Hepatocyte (in vitro differentiated cells): ENCODE measurements around the gene BPIFB2.

Experiments used
- EZH2 ChIP-seq: fragments of 200-600 bp; sonication (generic); IDR thresholded peaks from 2 replicates; pipeline ENCODE4 v1.6.1; 2016; ENCODE audit warnings: antibody characterized with exemption, mild to moderate bottlenecking, borderline replicate concordance
- EZH2phosphoT487 ChIP-seq: fragments of 200-600 bp; sonication (generic); IDR thresholded peaks from one replicate; pipeline ENCODE4 v1.6.1; 2018; ENCODE audit warnings: antibody characterized with exemption, mild to moderate bottlenecking, low read depth, moderate library complexity; ENCODE audit not compliant: unreplicated experiment, severe bottlenecking
- TF ChIP-seq, protein P1 (sequence below): fragments of 200-600 bp; sonication (generic); IDR thresholded peaks from 2 replicates; pipeline ENCODE4 v1.5.1; 2016; ENCODE audit warnings: antibody characterized with exemption, mild to moderate bottlenecking; ENCODE audit not compliant: poor library complexity

GRCh38 chr20:32966881-32967781, 40.4 kb upstream of the BPIFB2 start:
- TF ChIP-seq, protein P1, sequence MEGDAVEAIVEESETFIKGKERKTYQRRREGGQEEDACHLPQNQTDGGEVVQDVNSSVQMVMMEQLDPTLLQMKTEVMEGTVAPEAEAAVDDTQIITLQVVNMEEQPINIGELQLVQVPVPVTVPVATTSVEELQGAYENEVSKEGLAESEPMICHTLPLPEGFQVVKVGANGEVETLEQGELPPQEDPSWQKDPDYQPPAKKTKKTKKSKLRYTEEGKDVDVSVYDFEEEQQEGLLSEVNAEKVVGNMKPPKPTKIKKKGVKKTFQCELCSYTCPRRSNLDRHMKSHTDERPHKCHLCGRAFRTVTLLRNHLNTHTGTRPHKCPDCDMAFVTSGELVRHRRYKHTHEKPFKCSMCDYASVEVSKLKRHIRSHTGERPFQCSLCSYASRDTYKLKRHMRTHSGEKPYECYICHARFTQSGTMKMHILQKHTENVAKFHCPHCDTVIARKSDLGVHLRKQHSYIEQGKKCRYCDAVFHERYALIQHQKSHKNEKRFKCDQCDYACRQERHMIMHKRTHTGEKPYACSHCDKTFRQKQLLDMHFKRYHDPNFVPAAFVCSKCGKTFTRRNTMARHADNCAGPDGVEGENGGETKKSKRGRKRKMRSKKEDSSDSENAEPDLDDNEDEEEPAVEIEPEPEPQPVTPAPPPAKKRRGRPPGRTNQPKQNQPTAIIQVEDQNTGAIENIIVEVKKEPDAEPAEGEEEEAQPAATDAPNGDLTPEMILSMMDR, result no peak
- TF ChIP-seq EZH2 (no peak), EZH2phosphoT487 (no peak)
